Measurements from ENCODE around the gene PLXNA4. TPM values are rescaled to one million over a fixed set of nuclear protein-coding genes. Genes with fewer than 3 reads are reported as not detected.
A peak's percentile ranks its signal among the peaks of the same experiment; 100 is the strongest.

Gene PLXNA4
- polyA plus RNA-seq, 1 donor (not counting 4 experiments of a cell fraction or from before 2014, with no cell fraction given), result 0.01 TPM

GRCh38 chr7:132614428-132615318, 38.4 kb upstream of the PLXNA4 start:
- no peaks in the 10 kb centered on the region for H3K4me1 ChIP-seq (ENCODE audit: control insufficient read depth, extremely low read depth, insufficient read depth, low read length)
- H3K27ac ChIP-seq (ENCODE audit: control insufficient read depth, insufficient read depth, low read length), result no peak overlapping the region
- no peak for FAIRE-seq
- H3K9me1 ChIP-seq (ENCODE audit: control insufficient read depth, extremely low read depth, insufficient read depth, low read length), result no peaks in the 10 kb centered on the region
- no peak overlapping the region for H3K4me2 ChIP-seq (ENCODE audit: control insufficient read depth, extremely low read depth, insufficient read depth, low read depth, low read length)
- TF ChIP-seq EZH2 (IDR thresholded peaks at IDR 0.05; ENCODE audit: low read length), result peak; percentile 49
- TF ChIP-seq CTCF (optimal IDR thresholded peaks at IDR 0.05 in 1 of 3, IDR thresholded peaks at IDR 0.05 in 1 of 3, conservative IDR thresholded peaks at IDR 0.05 in 1 of 3; ENCODE audit: extremely low read depth in 1 of 3, insufficient read depth in 2 of 3, low read length in 3 of 3), result no peak
- no peaks in the 10 kb centered on the region for H3K9me3 ChIP-seq (ENCODE audit: control insufficient read depth, low read depth, low read length)
- no peaks in the 10 kb centered on the region for H3K79me2 ChIP-seq (ENCODE audit: control insufficient read depth, insufficient read depth, low read length)
- H2AFZ ChIP-seq (ENCODE audit: control insufficient read depth, low read length), result no peak overlapping the region
- H4K20me1 ChIP-seq (ENCODE audit: control insufficient read depth, extremely low read depth, insufficient read depth, low read length), result no peaks in the 10 kb centered on the region
- no peaks in the 10 kb centered on the region for H3K36me3 ChIP-seq (ENCODE audit: control insufficient read depth in 2 of 2, extremely low read depth in 1 of 2, insufficient read depth in 2 of 2, low read length in 2 of 2)
- no peak for DNase-seq (ENCODE audit: low read depth, low spot score)
- peaks cover 22% of the 10 kb centered on the region for H3K27me3 ChIP-seq (ENCODE audit: control insufficient read depth, extremely low read depth, insufficient read depth, low read length)
- no peak overlapping the region for H3K9ac ChIP-seq (ENCODE audit: control insufficient read depth, extremely low read depth, insufficient read depth, low read length)
- dilution Hi-C loops (cut with MboI; ENCODE audit: extremely low pct_ligation_motif_present, low sequenced_read_pairs), result no loop called here
- no peak overlapping the region for H3K4me3 ChIP-seq (ENCODE audit: control insufficient read depth in 2 of 3, extremely low read depth in 1 of 3, insufficient read depth in 2 of 3, low read depth in 1 of 3, low read length in 3 of 3)

- no peak overlapping the region for H3K9ac ChIP-seq (ENCODE audit: control insufficient read depth, extremely low read depth, insufficient read depth, low read length)
- H3K4me1 ChIP-seq (ENCODE audit: control insufficient read depth, extremely low read depth, insufficient read depth, low read length), result no peaks in the 10 kb centered on the region
- DNase-seq (ENCODE audit: low read depth, low spot score) (no peak), FAIRE-seq (no peak)
- no peaks in the 10 kb centered on the region for H3K36me3 ChIP-seq (ENCODE audit: control insufficient read depth in 2 of 2, extremely low read depth in 1 of 2, insufficient read depth in 2 of 2, low read length in 2 of 2)
- no peaks in the 10 kb centered on the region for H3K79me2 ChIP-seq (ENCODE audit: control insufficient read depth, insufficient read depth, low read length)
- H3K4me3 ChIP-seq (ENCODE audit: control insufficient read depth in 2 of 3, extremely low read depth in 1 of 3, insufficient read depth in 2 of 3, low read depth in 1 of 3, low read length in 3 of 3), result no peak overlapping the region
- H3K27ac ChIP-seq (ENCODE audit: control insufficient read depth, insufficient read depth, low read length), result no peak overlapping the region
- no peak overlapping the region for H3K4me2 ChIP-seq (ENCODE audit: control insufficient read depth, extremely low read depth, insufficient read depth, low read depth, low read length)
- no peak for TF ChIP-seq EZH2 (IDR thresholded peaks at IDR 0.05; ENCODE audit: low read length)
- peaks cover 22% of the 10 kb centered on the region for H3K27me3 ChIP-seq (ENCODE audit: control insufficient read depth, extremely low read depth, insufficient read depth, low read length)
- H2AFZ ChIP-seq (ENCODE audit: control insufficient read depth, low read length), result no peak overlapping the region
- no peaks in the 10 kb centered on the region for H4K20me1 ChIP-seq (ENCODE audit: control insufficient read depth, extremely low read depth, insufficient read depth, low read length)
- H3K9me1 ChIP-seq (ENCODE audit: control insufficient read depth, extremely low read depth, insufficient read depth, low read length), result no peaks in the 10 kb centered on the region
- no peaks in the 10 kb centered on the region for H3K9me3 ChIP-seq (ENCODE audit: control insufficient read depth, low read depth, low read length)
- dilution Hi-C loops (cut with MboI; ENCODE audit: extremely low pct_ligation_motif_present, low sequenced_read_pairs), result no loop called here
These were observed 37.5 kb upstream of the PLXNA4 start for GRCh38 chr7:132613737-132614136.

Measured in keratinocyte (primary cell).